Liver (tissue), 3 donors: ENCODE results near the gene GRIP1.

Source experiments
- CTCF ChIP-seq: fragments of 150-350 bp; IDR thresholded peaks from 2 replicates; pipeline ENCODE4 v1.5.1; 2017; ENCODE audit warnings: improper control_type of control experiment, low read depth, low read length; ENCODE audit not compliant: missing input control
- RXRA ChIP-seq, 2 donors: IDR thresholded peaks; 2 replicates each; pipeline ENCODE4 v1.6.1; 2017 to 2018; ENCODE audit warnings: antibody characterized with exemption in 2 of 2, mild to moderate bottlenecking in 1 of 2
- donor health status: healthy.
- donor health status: healthy.

GRCh38 chr12:66623455-66623854, 55.4 kb downstream of the GRIP1 start:
- TF ChIP-seq CTCF = no peak
- TF ChIP-seq RXRA (IDR thresholded peaks at IDR 0.05) = no peak
